Hematopoietic multipotent progenitor cell treated with erythropoietin and hydrocortisone succinate and interleukin-3 and kit ligand, for 15 days (in vitro differentiated cells): Measurements from ENCODE around the gene GATA5.
A peak's percentile ranks its signal among the peaks of the same experiment; 100 is the strongest.
"Not testable (repeated sequence)": the region's sequence is repeated elsewhere in the genome, so short reads cannot be mapped to it uniquely, and the experiment has no call there.

Source experiments
- DNase-seq: peaks from one replicate; pipeline ENCODE4 v3.0.0-alpha.2; 2015; ENCODE audit warnings: low spot score

GATA5 gene

DNA sequence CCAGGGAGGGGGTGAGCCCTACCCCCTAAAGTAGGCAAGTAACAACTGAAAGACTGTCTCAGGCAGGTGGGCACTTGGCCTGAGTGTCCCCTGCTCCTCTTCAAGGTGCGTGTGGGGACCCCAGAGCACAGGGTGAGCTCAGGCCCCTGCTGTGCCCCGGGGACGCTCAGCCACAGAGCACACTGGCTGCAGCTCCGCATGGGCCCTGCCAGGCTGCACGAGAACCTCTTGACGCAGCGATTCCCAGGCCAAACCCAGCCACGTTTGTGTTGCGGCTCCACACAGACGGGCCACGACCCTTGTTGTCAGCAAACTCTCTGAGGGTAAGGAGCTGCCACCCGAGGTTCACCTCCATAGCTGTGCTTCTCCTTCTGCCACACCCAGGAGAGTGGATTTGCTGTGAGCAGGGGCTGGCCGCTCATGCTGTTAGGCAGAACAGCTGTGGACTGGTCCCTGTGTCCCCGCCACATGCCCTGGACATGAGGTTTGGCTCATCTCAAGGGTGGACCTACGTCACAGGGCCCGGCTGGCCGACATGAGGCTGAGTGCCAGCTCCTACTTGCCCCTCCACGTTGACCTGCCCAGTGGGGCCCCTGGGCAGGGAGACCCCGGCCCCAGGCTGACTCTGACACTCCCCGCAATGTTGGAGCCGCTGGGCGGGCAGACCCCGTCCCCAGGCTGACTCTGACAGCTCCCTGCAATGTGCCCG is 29.7 kb upstream of the GATA5 start:
- no peak for DNase-seq

DNA sequence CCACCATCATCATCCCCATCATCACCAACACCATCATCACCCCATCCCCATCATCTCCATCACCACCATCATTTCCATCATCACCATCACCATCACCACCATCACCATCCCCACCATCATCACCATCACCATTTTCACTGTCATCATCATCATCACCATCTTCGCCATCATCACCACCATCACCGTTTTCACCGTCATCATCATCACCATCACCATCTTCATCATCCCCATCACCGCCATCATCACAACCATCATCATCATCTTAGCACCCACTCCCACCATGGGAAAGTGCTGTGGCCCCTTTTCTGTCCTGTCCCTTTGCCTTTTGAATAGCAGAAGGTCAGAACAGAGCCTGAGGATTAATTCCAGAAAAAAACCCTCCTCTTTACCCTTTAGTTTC is 28.5 kb upstream of the GATA5 start:
- no peak for DNase-seq

DNA sequence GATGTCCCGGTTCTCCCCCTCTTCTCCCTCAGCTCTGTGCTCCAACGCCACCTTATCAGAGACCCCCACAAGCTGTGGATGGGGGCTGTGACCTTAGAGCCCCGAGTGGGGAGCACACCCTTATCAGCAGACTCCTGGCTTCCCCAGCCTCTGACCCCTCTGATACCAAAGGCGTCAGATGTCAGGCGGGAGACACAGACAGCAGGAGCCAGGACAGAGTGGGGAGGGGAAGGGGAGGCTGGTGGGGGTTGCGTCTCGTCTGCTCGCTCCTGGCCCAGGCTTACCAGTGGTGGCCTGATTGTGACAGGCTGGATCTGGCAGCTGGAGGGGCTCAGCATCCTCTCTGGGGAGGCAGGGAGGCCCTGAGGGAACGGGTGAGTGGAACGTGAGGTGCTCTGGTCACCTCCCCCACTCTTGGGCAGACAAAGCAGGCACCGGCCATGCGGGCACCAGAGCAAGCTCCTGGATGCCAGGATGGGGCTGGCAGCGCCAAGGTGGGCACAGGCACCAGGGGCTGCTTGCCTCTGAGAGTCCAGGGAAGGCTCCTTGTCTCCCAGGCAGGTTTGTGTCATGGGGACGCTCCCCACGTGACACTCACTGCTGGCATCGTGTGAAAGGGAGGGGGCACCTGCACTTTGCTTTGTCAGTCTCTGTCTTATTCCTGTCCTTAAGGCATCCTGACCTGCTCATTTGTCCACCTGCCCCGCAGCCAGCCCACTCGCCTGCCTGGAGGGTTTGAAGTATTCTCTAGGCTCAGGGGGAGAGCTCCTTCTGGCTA is 27.8 kb upstream of the GATA5 start:
- no peak for DNase-seq

DNA sequence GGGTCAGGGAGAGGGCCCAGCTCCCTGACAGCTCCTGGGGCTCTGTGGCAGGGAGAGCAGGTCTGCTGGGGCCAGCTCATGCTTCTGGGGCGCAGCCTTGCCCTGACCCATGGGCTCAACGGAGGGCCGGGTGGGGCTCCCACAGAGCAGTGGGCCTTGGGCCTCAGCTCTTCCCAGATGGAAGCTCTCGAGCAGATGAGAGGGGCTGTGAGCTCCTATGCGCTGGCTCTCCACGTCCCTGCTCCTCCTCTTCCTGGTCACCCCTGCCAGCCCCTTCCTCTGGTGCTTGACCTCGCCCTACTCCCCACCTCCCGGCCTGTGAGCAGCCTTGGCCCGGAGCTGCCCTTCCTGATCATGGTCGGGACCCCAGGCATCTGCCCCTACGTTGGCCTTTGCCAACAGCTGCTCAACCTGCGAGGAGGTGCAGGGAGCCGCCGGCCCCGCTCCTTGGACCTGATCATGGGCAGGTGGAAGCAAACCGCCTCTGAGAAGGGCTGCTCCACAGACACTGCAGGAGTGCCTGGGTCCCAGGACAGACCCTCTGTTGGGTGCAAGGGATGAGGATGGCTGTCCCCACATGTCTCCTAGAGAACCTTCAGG is 26.8 kb upstream of the GATA5 start:
- DNase-seq = no peak

DNA sequence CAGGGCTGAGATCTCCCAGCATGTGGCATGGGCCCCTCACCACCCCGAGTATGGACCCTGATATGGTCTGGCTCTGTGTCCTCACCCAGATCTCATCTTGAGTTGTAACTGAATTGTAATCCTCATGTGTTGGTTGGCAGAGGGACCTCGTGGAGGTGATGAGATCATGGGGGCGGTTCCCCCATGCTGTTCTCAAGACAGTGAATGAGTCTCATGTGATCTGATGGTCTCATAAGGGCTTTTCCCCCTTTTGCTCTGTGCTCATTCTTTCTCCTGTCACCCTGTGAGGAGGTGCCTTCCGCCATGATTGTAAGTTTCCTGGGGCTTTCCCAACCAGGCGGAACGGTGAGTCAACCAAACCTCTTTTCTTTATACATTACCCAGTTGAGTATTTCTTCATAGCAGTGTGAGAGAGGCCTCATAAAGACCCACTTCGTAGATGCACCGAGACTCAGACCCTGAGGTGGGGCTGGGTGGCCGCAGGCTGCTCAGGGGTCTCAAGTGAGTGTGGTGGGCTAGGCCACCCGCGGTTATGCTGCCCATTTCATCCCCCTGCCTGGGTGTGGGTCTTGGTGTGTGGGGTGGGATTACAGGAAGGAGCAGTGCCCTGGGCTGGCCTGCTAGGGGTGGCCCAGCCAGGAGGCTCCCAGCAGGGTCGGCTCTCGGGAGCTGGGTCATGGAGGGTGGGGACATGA is 26.2 kb upstream of the GATA5 start:
- no peak for DNase-seq

DNA sequence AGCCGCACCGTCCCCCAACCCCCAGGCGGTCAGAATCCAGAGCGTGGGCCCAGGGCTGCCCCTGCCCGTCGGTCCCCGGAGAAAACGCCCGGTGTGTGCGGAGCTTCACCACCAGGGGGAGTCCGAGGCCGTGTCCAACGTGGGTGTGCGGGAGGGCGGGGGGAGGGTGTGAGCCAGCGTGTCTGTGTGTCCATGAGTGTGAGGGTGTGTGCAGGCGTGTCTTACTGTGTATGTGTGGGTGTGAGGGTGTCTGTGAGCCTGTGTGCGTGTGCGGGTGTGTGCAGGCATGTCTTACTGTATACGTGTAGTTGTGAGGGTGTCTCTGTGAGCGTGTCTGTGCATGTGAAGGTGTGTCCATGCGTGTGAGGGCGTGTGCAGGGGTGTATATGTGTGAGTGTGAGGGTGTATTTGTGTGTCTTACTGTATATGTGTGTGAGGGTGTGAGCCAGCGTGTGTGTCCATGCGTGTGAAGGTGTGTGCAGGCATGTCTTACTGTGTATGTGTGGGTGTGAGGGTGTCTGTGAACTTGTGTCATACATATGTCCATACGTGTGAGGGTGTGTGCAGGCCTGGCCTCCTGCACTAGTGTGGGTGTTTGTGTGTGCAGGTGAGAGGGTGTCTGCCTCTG is 24.6 kb upstream of the GATA5 start:
- peak; percentile 81 for DNase-seq

DNA sequence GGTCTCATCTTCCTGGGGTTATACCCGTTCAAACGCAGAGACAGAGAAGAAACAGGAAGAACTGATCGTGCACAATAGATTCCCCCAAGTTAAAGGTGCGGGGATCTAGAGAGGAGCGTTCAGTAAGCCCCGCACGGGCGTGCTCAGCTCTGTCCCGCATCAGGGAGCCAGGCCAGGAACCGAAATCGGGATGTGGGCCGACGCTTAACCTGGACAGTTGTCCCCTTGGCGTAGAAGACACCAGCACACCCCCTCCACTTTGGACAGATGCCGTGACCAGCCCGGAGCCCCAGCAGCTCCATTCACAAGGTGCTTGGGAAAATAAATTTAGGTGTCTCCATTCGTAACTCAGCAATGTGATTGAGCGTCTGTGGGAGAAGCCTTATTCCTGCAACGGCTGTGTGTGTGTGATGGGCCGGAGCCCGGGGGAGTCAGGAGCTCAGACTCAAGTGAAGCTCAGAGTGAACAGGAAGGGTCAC is 24.0 kb upstream of the GATA5 start:
- DNase-seq = no peak

DNA sequence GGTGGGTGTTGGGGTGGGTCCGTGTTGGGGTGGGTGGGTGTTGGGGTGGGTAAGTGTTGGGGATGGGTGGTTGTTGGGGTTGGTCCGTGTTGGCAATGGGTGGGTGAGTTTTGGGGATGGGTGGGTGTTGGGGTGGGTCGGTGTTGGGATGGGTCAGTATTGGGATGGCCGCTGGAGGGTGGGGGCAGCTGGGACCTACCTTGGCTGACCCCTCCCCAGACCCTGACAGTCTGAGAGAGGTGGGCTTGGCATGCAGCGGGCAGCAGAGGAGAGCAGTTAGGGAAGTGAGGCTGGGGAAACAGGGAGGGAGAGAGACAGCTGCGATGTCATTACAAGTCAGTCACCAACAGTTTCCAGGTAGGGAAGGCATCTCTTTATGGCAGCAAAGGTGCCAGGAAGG is 23.1 kb upstream of the GATA5 start:
- DNase-seq = no peak

DNA sequence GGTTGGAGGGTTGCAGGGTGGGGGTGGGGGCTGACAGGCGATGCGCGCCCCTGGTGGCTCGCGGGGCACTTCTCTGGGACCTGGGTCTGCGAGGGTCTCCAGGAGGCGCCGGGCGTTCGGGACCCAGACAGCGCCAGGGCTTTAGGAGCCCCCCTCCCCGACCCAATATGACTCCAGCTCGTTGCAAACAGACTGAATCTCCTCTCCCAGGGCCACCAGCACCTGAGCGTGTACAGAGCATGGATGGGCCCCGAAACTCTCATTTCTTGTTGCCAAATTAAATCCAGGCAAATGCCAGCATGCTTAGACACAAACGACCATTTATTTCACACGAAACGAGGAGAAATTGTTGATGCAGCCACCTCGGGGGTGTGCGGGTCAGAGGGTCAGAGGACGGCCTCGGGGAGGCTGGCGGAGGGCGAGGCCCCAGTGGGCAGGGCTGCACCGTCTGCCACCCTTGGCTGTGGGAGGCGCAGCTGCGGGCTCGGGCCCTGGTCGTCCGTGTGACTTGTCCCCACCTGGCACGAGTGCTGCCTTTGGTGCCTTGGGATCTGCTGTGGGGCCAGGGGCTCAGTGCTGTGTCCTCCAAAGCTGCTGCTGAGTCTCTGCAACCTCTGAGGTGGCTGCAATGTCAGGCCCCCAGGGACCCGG is 20.9 kb upstream of the GATA5 start:
- DNase-seq = no peak

DNA sequence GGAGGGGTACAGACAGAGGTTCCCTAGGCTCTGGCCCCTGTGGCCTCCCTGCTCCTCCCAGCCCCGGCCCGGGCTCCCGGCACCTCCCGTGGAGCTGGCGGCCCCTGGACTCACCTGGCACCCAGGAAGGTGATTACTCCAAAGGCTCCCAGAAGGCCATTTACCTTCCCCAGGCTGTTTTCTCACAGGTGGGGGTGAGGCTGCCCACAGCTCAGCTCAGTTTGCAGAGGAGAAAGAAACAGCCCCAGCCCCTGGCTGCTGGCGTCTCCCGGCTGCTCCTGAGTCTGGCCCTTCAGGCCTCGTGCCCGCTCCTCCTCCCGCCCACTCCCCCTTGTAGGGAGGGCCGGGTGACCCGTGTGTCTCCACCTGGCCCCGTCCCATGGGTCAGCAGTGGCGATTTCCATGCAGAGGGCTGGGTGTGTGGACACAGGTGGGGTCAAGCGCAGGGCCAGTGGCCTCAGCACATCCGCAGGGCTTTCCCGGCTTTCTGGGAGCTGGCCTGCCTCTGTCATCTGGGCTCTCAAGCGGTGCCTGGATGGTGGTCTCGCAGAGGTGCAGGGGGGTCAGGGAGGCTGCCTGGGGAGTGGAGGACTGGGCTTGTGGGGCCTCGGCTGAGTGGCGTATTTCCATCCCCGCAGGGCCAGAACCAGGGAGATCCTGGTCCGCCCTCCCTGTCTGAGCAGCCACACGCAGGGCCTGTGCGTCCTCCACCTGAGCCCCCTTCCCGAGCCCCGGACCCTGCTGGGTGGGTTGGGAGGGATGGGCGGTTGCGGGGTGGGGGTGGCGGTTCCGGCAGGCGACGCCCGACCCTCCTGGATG is 20.2 kb upstream of the GATA5 start:
- no peak for DNase-seq

DNA sequence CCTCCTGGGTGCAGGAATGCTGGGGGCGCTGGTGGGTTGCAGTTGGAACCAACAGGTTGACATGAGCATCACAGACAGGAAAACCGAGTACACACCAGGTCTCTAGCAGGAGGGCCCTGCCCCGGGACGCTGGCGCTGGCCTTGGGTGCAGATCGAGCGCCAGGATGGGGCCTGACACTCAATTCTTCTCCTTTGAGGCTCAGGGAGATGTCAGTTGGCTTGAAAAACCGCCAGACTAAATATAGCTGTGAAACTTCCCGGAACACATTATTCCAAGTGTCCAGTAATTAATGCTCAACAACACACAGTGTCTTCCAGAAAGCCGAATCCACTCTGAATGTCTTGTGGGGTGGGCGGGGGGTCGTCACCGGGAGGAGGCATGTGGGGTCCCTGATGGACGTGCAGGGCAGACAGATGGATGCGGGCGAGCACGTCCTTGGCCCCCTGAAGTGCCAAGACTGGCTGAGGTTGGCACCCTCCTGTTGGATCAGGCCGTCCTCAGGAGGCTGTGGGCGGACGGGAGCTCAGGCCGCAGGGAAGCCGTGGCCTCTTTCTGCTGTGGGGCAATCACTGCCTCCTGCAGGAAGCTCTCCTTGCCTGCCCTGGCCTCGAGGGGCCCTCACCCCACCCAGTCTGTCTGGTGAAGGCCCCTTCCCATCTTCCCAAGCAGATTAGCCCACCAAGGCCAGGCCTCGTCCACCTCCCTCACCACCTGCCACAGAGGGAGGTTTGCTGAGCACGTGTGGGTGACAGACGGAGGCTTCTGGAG is 19.4 kb upstream of the GATA5 start:
- no peak for DNase-seq

DNA sequence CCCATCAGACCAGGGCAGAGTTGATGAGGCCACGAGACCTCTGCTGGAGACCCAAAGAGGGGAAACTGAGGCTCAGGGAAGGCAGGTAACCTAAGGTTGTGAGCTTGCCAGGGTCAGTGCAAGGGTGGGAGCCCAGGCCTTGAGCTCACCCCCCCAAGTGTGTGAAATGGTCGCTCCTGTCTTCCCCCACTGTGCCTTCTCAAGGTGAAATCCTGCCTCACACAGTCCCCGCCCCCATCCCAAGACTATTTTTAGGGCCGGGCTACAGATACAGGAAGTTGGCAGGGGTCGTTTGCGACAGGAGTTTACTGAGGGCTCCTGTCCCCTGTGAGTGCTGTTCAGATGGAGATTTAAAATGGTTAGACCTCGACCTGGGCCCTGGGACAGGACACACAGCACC is 18.7 kb upstream of the GATA5 start:
- DNase-seq = no peak

DNA sequence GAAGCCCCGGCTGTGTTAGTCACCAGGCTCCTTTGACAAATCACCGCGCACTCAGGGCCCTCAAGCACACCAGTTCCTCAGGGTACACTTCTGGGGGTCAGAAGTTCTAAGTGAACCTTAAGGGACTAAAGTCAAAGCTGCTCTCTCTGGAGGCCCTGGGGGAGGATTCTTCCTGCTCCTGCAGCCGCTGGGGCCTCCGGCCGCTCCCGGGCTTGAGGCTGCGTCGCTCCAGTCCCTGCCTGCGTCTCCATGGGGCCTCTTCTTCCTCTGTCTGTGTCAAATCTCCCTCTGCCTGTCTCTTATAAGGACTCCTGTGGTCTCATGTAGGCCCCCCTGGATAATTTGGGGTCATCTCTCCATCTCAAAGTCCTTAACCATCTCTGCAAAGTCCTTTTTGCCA is 18.1 kb upstream of the GATA5 start:
- DNase-seq = no peak

DNA sequence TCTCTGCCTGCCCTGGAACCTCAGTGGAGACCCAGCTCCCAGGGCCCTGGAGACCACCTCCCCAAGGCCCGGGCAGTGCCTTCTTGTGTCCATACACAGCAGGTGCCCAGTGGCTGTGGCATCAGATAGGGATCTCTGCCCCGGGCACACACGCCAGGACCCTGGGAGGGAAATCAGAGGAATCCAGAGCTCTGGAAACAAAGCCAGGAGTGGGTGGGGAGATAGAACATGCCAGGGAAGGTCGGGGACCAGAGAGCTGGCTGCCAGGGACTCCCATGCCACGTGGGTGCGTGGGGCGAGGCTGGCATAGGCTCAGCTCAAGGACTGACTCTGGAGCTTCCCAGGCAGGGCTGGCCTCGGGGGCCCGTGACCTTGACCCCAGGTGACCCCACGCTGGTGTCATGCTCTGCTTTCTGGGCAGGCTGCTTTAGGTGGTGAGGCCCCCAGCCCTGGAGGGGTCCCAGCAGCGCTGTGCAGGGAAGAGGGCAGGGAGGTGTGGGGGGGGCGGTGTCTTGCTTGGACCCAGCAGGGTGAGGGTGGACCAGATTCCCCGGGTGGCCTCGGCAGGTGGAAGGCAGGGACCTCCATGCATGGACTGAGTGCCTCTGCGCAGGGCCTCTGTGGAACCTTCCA is 17.6 kb upstream of the GATA5 start:
- no peak for DNase-seq

DNA sequence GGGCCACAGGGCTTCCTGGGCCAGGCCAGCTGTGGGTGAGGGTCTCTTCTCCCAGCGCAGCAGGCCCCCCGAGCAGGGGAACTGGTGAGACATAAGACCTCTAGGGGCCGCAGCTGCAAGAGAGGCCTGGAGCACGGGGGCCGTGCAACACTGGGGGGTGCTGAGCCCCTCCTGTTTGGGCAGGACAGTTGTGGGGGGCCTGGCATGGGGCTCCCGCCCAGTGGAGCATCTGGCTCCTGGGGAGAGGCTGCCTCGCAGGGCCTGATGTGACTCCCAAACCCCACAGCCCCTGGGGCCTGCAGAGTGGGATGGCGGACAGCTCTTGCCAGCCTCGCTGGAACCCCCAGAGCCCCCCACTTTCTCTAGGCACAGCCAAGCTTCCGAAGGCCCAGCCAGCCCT is 16.9 kb upstream of the GATA5 start:
- no peak for DNase-seq

DNA sequence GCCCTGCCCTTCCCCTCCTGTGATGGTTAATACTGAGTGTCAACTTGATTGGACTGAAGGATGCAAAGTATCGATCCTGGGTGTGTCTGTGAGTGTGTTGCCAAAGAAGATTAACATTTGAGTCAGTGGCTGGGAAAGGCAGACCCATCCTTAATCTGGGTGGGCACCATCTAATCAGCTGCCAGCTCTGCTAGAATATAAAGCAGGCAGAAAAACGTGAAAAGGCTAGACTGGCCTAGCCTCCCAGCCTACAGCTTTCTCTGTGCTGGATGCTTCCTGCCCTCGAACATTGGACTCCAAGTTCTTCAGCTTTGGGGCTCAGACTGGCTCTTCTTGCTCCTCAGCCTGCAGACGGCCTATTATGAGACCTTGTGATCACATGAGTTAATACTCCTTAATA is 15.0 kb upstream of the GATA5 start:
- not testable (repeated sequence) for DNase-seq

DNA sequence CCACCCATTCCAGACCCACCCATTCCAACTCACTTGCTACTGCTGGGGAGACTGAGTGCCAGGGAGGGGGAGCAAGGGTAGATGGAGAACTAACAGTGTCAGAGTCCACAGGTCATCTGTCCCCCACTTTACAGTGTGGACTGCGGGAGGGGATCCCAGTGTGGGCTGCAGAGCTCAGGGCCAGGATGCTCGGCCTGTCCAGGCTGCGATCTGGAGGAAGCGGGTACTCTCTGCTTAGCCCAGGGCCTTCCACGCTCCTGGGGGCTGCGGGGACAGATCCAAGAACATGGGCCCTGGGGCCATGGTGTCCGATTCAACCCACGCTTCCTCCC is 14.1 kb upstream of the GATA5 start:
- no peak for DNase-seq

DNA sequence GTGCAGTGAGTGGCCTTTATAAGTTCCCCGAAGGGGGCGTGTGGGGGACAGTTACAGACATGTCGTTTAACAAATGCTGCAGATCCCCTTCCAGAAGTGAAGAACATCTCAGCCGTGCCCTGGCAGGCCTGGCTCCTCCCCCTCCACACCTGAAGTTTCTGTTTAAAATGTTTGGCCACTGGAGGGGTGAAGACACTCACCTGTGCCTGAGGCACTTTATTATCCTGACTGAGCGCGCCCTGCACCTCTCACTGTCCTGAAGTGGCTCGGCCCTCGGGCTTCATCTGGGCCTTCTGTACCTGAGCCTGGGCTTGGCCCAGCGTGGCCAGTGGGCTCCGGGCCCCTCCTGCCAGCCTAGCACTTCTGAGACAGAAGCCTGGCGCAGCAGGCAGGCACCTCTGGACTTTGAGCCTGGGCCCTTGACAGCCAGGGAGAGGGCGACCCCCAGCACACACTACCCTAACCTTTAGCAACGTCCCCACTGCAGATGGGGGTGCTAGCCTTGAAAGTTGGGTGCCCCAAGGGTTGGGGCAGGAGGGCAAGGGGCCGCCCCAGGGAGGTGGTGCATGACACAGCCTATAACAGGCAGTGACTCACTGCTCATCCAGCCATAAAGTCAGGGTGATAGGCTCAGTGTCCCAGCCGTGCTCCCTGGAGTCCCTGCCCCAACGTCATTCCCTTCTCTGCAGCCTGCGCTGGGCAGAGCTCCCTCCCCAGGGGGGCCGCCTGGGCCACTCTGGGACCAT is 13.6 kb upstream of the GATA5 start:
- DNase-seq = peak; percentile 61

DNA sequence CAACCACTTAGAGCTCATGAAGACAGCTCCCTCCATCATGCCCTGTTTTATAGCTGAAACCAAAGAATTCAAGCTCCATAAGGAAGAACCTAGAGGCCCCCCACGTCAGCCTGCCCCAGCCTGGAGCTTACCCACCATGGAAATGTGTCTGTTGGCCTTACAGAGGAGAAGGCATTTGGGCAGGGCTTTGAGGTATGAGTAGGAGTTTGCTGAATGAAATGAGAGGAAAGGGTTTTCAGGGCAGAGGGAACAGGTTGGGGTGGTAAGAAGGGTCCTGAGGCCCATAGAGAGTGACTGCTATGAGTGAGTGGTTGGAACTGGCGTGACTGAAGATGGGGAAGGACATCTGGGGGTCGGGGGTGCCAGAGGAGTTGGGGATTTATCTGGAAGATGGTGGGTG is 12.7 kb upstream of the GATA5 start:
- no peak for DNase-seq
